Suppressor macrophage (primary cell): Measurements from ENCODE around the gene FOXN3.

ENCODE experiments used
- DNase-seq, 4 experiments: peaks; one replicate each; pipeline ENCODE4 v3.0.0-alpha.2; 2020 to 2022

FOXN3 gene

DNA sequence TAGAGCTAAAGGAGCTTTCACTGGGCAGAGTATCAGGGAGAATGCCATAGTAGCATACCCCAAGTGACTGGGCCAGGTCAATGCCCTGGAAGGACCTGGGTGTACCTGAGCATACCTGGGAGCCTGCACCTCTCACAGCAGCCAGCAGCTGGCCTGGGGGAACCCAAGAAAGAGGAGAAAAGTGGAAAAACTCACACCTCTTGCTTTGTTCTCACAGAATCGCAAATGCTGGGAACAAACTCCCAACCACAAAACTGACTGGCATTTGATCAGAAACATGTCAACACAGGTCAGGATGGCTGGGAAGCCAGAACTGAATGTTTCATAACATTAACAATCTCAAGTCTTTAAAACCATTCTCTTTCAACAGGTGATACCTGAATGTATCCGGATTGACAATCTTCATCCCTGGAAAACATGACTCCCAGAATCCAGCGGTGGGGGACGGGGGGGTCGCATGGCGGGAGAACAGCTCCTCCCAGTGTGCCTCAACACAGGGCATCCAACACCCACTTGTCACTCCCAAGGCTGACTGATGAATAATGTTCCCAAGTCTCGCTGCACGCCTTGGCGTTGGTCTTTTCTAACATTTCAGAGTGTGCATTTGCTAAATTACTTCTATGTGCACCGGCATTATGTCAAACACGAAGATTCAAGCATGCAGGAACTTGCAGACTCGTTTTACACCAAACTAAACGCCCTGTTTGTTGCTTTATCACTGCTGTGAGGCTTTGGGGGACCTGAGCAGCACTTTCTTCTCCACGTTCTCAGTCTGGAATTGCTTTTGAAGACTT, 7.9 kb downstream of the FOXN3 start:
- DNase-seq = no peak

GRCh38 chr14:89407856-89408255, 9.2 kb downstream of the FOXN3 start:
- DNase-seq = no peak

DNA sequence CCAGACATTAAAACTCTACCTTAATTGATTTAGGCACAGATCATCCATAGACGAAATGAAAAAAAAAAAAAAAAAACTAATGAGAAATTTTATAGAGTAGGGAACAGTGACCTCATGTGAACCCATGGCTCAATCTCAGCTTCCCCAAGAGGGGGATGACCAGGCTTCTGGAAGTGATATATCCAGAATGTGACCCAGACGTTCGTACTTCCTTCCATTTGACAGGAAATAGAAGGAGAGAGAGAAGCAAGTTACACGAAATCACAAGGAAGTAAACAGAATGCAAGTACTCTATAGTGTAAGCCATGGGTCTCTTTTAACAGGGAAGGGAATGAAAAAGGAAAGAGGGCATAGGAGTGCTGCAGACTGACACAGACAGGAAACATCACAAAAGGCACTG, 10.1 kb downstream of the FOXN3 start:
- DNase-seq = peak; percentile 56 to 85 (median 73)

GRCh38 chr14:89406361-89406760, 10.7 kb downstream of the FOXN3 start:
- peak in 2 of 4 experiments; percentile 37 to 50 for DNase-seq

DNA sequence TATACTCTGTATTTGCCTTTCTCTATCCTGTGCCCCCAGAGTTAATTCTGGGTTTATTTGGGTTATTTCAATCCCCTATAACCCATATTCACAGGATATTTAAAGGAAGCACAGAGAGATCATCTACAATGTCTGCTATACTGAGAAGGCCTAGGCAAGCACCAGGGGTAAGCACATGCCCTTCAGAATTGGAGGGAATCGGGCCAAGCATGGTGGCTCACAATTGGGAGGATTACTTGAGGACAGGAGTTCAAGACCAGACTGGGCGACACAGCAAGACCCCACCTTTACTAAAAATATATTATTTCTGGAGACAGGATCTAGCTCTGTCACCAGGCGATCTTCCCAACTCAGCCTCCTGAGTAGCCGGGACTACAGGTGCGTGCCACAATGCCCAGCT, 11.3 kb downstream of the FOXN3 start:
- no peak for DNase-seq

DNA sequence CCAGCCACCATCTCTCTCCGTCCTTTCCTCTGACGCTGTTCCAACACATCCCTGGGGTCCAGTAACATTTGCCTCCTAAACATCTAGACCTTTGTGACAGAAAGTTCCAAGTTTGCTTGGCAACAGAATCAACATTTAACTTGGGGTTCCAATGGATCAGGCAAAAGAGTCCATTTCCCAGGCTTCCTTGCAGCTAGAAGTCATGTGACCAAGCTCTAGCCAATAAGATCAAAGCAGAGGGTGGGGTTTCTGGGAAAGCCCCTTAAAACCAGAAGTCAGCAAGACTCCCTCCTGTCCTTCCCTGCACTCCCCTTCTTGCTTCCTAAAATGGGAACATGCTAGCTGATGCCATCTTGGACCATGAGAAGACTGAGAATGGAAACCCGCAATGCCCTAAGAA, 14.7 kb downstream of the FOXN3 start:
- no peak for DNase-seq

- DNase-seq = no peak
Observed at GRCh38 chr14:89401761-89402160, 15.3 kb downstream of the FOXN3 start.

DNA sequence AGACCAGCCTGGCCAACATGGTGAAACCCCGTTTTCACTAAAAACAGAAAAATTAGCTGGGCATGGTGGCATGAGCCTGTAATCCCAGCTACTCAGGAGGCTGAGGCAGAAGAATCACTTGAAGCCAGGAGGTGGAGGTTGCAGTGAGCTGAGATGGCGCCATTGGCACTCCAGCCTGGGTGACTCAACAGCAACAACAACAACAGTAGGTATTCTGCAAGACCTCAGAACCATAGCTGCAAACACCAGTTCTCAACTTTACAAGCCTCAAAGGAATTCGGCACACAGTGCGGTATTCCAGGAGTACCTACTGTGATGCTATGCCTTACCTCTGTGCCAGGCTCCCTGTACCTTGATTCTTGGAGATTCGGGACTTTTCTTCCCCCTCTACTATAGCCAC, 15.8 kb downstream of the FOXN3 start:
- no peak for DNase-seq

DNA sequence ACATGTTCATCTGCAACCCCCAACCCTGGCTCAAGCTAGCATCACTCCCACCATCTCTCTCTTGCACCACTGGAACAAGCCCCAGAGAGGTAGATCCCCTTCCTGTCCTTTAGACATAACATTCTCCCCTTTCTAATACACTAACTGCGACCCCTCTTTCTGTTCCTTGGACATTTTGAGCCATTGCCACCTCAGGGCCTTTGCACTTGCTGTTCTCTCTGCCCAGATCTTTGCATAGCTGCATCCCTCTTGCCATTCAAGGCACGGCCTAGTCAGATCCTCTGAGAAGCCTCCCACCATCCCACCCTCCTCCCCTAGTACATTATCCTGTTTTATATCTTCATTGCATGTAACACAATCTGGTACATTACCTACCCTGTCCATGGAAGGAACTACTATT, 16.5 kb downstream of the FOXN3 start:
- DNase-seq = no peak

DNA sequence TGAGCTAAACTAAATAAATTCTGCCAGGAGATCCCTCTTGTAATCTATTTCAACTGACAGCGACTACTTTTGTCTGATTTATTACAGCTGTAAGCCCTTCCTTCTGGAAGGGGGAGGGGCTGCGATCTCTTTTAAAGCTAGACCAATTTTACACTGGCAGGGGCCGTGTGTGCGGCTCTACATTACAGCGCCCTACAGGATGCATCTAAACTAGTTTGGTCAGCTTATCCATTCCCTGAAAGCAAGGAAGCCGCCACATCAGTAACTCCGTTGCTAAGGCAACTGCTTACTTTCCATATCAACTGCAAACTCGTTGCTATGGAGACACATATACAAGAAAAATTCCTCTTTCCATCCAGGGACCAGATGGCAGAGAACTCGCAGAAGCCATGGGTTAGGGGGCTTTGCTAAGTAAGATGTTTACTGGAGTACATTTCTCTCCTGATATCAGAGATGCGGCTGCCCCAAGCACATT, 17.4 kb downstream of the FOXN3 start:
- DNase-seq = peak in 2 of 4 experiments; percentile 19 to 45

DNA sequence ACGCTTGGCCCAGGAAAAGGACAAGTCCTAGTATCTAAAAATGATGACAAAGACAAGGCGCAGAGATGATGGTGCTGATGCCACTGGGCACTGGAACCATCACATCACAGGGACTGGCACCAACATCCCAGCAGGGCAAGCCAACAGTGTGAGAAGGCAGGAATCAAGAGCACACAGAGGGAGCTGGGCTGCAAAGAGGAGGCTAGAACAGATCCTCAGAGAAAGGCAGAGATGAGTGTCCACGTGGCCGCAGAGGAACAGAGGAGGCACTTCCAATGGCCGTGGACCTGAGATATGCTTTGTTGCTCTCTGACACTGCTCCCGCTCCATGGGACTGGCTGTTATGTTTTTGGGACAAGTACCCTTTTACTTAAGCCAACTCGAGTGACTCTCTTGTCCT, 17.9 kb downstream of the FOXN3 start:
- DNase-seq = no peak

GRCh38 chr14:89397569-89398230, 19.3 kb downstream of the FOXN3 start:
- DNase-seq = peak; percentile 48 to 67 (median 54)

DNA sequence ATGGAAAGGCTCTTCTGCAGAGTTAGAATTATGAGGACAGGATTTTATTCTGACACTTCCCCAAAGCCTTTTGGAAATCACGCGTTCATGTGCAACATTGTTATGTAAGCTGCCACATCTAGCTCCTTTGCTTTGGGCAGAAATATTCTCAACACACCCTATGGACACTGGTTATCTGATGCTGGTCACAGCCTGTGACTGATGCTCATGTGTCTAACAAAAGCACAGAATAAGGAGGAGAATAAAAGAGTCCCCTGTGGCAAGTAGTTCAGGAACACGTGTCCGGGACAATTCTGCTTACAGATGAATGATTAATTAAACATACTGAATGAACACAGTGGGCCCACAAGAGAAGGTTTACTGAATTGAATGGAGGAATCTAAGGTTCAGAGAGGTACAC, 22.1 kb downstream of the FOXN3 start:
- peak; percentile 69 to 85 (median 77) for DNase-seq

- DNase-seq = no peak
Observed at GRCh38 chr14:89393222-89393745, 23.7 kb downstream of the FOXN3 start.

DNA sequence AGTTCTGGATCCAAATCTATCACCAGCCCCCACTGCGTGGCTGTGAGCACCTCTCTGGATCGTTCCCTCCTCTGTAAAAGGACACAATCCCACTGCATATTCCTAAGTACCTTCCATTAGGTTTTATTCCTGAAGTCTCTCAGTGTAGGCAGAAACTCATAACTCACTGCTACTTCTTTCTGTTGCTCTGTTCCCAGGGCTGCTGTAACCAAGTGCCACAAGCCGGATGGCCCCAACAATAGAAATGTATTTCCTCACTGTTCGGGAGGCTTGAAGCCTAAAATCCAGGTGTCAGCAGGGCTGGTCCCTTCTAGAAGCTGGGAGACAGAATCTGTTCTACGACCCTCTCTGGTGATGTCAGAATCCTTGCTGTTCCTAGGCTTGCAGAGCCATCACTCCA, 24.9 kb downstream of the FOXN3 start:
- DNase-seq = no peak

GRCh38 chr14:89391556-89391955, 25.5 kb downstream of the FOXN3 start:
- DNase-seq = no peak

- no peak for DNase-seq
Observed at GRCh38 chr14:89391123-89391522, 25.9 kb downstream of the FOXN3 start.

GRCh38 chr14:89388853-89389252, 28.2 kb downstream of the FOXN3 start:
- DNase-seq = peak; percentile 50 to 73 (median 70)

DNA sequence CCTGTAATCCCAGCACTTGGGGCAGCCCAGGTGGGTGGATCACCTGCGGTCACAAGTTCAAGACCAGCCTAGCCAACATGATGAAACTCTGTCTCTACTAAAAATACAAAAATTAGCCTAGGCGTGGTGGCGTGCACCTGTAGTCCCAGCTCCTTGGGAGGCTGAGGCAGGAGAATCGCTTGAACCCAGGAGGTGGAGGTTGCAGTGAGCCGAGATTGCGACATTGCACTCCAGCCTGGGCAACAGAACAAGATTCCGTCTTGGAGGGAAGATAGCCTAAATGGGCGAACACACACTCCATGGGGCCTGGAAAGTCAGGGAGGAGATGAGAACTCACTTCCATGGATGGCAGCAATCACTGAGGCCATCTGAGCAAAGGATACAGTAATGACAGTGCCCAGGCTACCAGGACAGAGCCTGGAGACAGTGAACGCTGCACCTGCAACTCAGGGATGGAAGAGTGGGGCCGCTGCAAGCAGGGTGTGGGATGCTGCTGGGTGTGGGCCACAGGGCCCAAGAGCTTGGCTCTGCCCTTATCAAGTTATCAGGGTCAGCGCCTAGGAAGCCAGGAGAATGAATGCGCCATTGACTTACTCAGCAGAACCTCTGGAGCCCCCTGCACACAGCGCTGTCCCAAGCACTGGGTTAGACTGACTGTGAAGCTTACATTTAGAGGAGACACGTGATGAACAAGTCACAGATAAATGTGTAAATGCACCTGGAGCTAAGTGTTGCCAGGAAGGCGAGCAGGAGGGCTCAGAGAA, 28.9 kb downstream of the FOXN3 start:
- DNase-seq = no peak

GRCh38 chr14:89386212-89386886, 30.7 kb downstream of the FOXN3 start:
- no peak for DNase-seq

DNA sequence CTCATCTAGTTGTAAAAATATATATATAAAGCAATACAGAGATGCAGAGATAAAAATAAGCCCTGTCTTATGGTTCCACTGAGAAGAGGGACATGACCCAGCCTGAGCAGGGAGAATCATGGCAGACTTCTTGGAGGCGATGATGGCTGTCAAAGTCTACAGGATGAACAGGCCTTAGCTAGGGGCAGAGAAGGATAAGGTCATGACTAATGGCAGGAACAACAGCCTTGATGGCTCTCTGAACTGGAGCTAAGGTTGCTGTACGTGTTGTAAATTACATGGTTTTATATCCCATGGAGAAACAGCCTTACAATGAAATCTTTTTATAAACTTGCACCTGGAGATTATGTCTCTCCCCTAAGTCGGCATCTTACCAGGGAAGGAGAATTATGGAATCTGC, 32.4 kb downstream of the FOXN3 start:
- no peak for DNase-seq

DNA sequence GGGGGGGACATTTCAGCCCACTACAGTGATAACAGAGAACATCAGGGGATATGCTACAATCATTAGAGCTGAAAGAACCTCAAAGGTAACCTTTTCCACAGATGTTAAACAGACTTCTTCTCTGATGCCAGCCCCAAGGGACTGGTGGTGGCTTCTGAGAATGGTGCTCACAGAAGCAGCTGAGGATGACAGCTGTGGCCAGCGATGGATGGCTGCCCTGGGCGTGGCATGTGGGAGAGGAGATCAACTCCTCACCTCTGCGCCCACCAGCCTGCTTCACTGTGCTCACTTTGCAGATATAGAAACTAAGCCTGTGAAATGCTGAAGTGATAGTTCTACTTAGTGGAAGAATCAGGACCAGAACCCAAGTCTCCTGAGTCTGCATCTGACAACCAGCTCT, 33.0 kb downstream of the FOXN3 start:
- DNase-seq = no peak
